DMS53 (cell line): Measurements from ENCODE around the gene OSR1.
A peak's percentile ranks its signal among the peaks of the same experiment; 100 is the strongest.
"Not testable (repeated sequence)": the region's sequence is repeated elsewhere in the genome, so short reads cannot be mapped to it uniquely, and the experiment has no call there.

Source experiments
- DNase-seq: peaks from one replicate; lab custom pipeline; 2025; lab: John Stamatoyannopoulos, UW

OSR1 gene

GRCh38 chr2:19332503-19332902 lies 25.9 kb downstream of the OSR1 start:
- no peak for DNase-seq

- DNase-seq: no peak
These were observed 27.0 kb downstream of the OSR1 start for GRCh38 chr2:19331450-19331849.

- no peak for DNase-seq
These were observed 28.0 kb downstream of the OSR1 start for GRCh38 chr2:19330436-19330835.

GRCh38 chr2:19329445-19329844 lies 29.0 kb downstream of the OSR1 start:
- DNase-seq: no peak

GRCh38 chr2:19327496-19327895 lies 30.9 kb downstream of the OSR1 start:
- DNase-seq: no peak

- no peak for DNase-seq
These were observed 36.5 kb downstream of the OSR1 start for GRCh38 chr2:19321946-19322345.

GRCh38 chr2:19320813-19321212 lies 37.6 kb downstream of the OSR1 start:
- DNase-seq: no peak

- DNase-seq: no peak
These were observed 38.7 kb downstream of the OSR1 start for GRCh38 chr2:19319698-19320097.

GRCh38 chr2:19319064-19319463 lies 39.4 kb downstream of the OSR1 start:
- no peak for DNase-seq

- DNase-seq: no peak
These were observed 44.9 kb downstream of the OSR1 start for GRCh38 chr2:19313553-19313952.

GRCh38 chr2:19312949-19313348 lies 45.5 kb downstream of the OSR1 start:
- peak; percentile 66 for DNase-seq

GRCh38 chr2:19306065-19306464 lies 52.4 kb downstream of the OSR1 start:
- not testable (repeated sequence) for DNase-seq

- DNase-seq: peak; percentile 77
These were observed 52.9 kb downstream of the OSR1 start for GRCh38 chr2:19305400-19306055.

GRCh38 chr2:19301706-19302105 lies 56.7 kb downstream of the OSR1 start:
- no peak for DNase-seq
